ENCODE data around the gene MTAP. TPM values are rescaled to one million over a fixed set of nuclear protein-coding genes. Genes with fewer than 3 reads are reported as not detected.

Gene MTAP
- polyA plus RNA-seq, 1 donor (not counting 4 experiments of a cell fraction or from before 2014, with no cell fraction given), result 48.7 TPM

DNA sequence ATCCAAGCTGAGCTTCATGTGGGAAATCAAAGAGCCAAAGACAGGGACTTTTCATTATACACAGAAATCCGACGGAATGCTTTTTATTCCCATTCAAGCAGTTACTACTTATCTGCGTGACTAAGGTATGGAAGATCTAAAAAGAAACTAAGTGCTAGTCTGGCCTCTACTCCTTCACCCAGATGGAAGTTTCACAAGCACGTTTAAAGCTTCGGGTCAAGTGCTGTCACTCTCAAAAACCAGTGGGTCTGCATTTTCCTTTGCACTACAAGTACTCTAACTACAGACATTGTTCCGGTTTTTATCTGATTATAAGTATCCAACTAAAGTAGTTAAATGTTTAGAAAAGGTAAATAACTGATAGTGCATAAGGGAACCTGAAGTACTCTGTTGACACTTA, 13.7 kb upstream of the MTAP start:
- Histone ChIP-seq H3K27ac (ENCODE audit: control insufficient read depth, insufficient read depth, low read length) (no peak overlapping the region), H3K4me3 (ENCODE audit: control insufficient read depth in 2 of 3, extremely low read depth in 1 of 3, insufficient read depth in 2 of 3, low read depth in 1 of 3, low read length in 3 of 3) (no peak overlapping the region), H3K4me1 (ENCODE audit: control insufficient read depth, extremely low read depth, insufficient read depth, low read length) (peaks cover 17% of the 10 kb centered on the region), H2AFZ (ENCODE audit: control insufficient read depth, low read length) (peak overlapping the region; percentile 42), H3K79me2 (ENCODE audit: control insufficient read depth, insufficient read depth, low read length) (no peaks in the 10 kb centered on the region), H3K9me1 (ENCODE audit: control insufficient read depth, extremely low read depth, insufficient read depth, low read length) (no peaks in the 10 kb centered on the region), H3K4me2 (ENCODE audit: control insufficient read depth, extremely low read depth, insufficient read depth, low read depth, low read length) (no peak overlapping the region), H3K9ac (ENCODE audit: control insufficient read depth, extremely low read depth, insufficient read depth, low read length) (no peak overlapping the region), H4K20me1 (ENCODE audit: control insufficient read depth, extremely low read depth, insufficient read depth, low read length) (no peaks in the 10 kb centered on the region), H3K27me3 (ENCODE audit: control insufficient read depth, extremely low read depth, insufficient read depth, low read length) (no peaks in the 10 kb centered on the region), H3K36me3 (ENCODE audit: control insufficient read depth in 2 of 2, extremely low read depth in 1 of 2, insufficient read depth in 2 of 2, low read length in 2 of 2) (no peaks in the 10 kb centered on the region), H3K9me3 (ENCODE audit: control insufficient read depth, low read depth, low read length) (no peaks in the 10 kb centered on the region)
- DNase-seq (ENCODE audit: low read depth, low spot score) (no peak), FAIRE-seq (peak; percentile 34)
- TF ChIP-seq EZH2 (IDR thresholded peaks at IDR 0.05; ENCODE audit: low read length), result no peak
- TF ChIP-seq, protein P1, sequence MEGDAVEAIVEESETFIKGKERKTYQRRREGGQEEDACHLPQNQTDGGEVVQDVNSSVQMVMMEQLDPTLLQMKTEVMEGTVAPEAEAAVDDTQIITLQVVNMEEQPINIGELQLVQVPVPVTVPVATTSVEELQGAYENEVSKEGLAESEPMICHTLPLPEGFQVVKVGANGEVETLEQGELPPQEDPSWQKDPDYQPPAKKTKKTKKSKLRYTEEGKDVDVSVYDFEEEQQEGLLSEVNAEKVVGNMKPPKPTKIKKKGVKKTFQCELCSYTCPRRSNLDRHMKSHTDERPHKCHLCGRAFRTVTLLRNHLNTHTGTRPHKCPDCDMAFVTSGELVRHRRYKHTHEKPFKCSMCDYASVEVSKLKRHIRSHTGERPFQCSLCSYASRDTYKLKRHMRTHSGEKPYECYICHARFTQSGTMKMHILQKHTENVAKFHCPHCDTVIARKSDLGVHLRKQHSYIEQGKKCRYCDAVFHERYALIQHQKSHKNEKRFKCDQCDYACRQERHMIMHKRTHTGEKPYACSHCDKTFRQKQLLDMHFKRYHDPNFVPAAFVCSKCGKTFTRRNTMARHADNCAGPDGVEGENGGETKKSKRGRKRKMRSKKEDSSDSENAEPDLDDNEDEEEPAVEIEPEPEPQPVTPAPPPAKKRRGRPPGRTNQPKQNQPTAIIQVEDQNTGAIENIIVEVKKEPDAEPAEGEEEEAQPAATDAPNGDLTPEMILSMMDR (optimal IDR thresholded peaks at IDR 0.05 in 1 of 3, IDR thresholded peaks at IDR 0.05 in 1 of 3, conservative IDR thresholded peaks at IDR 0.05 in 1 of 3; ENCODE audit: extremely low read depth in 1 of 3, insufficient read depth in 2 of 3, low read length in 3 of 3), result no peak
- dilution Hi-C loops (cut with MboI; ENCODE audit: extremely low pct_ligation_motif_present, low sequenced_read_pairs), result loop anchor here (25.0 kb wide), 1 partner anchor 226 kb away; no protein-coding TSS in a partner anchor

DNA sequence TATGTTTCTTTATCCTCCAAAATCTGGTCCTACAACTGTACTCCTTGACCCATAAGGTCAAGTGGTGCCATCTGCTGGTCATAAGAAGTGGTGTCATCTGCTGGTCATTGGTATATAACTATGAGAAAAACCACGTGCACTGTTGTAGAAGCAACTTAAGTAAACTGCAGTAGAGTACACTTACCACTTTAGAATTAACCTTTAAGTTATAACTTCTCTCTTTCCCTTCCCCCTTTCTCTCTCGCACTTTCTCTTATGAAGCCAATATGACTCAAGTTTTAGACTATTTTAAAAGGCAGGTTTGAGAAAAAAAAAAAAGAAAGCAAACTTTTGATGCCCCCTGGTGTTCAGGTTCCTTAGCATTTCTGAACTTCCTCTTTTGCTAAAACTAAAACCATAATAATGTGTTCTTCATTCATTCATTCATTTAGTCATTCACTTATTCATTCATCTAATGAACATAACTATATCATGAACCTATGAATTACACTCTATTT, 12.8 kb upstream of the MTAP start:
- peak overlapping the region in 2 of 3 experiments; percentile 38 to 45 for H3K4me3 ChIP-seq (ENCODE audit: control insufficient read depth in 2 of 3, extremely low read depth in 1 of 3, insufficient read depth in 2 of 3, low read depth in 1 of 3, low read length in 3 of 3)
- no peaks in the 10 kb centered on the region for H4K20me1 ChIP-seq (ENCODE audit: control insufficient read depth, extremely low read depth, insufficient read depth, low read length)
- FAIRE-seq (peak; percentile 70), DNase-seq (ENCODE audit: low read depth, low spot score) (peak; percentile 65)
- H3K9me3 ChIP-seq (ENCODE audit: control insufficient read depth, low read depth, low read length), result no peaks in the 10 kb centered on the region
- dilution Hi-C loops (cut with MboI; ENCODE audit: extremely low pct_ligation_motif_present, low sequenced_read_pairs), result loop anchor here (25.0 kb wide), 1 partner anchor 227 kb away; no protein-coding TSS in a partner anchor
- no peaks in the 10 kb centered on the region for H3K9me1 ChIP-seq (ENCODE audit: control insufficient read depth, extremely low read depth, insufficient read depth, low read length)
- no peaks in the 10 kb centered on the region for H3K27me3 ChIP-seq (ENCODE audit: control insufficient read depth, extremely low read depth, insufficient read depth, low read length)
- TF ChIP-seq EZH2 (IDR thresholded peaks at IDR 0.05; ENCODE audit: low read length), result no peak
- TF ChIP-seq, protein P1 (optimal IDR thresholded peaks at IDR 0.05 in 1 of 3, IDR thresholded peaks at IDR 0.05 in 1 of 3, conservative IDR thresholded peaks at IDR 0.05 in 1 of 3; ENCODE audit: extremely low read depth in 1 of 3, insufficient read depth in 2 of 3, low read length in 3 of 3), result peak; percentile 53 to 78 (median 73)
- no peaks in the 10 kb centered on the region for H3K36me3 ChIP-seq (ENCODE audit: control insufficient read depth in 2 of 2, extremely low read depth in 1 of 2, insufficient read depth in 2 of 2, low read length in 2 of 2)
- no peaks in the 10 kb centered on the region for H3K79me2 ChIP-seq (ENCODE audit: control insufficient read depth, insufficient read depth, low read length)
- peak overlapping the region; percentile 44 for H2AFZ ChIP-seq (ENCODE audit: control insufficient read depth, low read length)
- peak overlapping the region; percentile 51 for H3K27ac ChIP-seq (ENCODE audit: control insufficient read depth, insufficient read depth, low read length)
- H3K4me2 ChIP-seq (ENCODE audit: control insufficient read depth, extremely low read depth, insufficient read depth, low read depth, low read length), result peak overlapping the region; percentile 80
- peak overlapping the region; percentile 38 for H3K9ac ChIP-seq (ENCODE audit: control insufficient read depth, extremely low read depth, insufficient read depth, low read length)
- peaks cover 17% of the 10 kb centered on the region for H3K4me1 ChIP-seq (ENCODE audit: control insufficient read depth, extremely low read depth, insufficient read depth, low read length)
